GM19452 (cell line): ENCODE data around the gene SYS1.
"Not testable (repeated sequence)": the region's sequence is repeated elsewhere in the genome, so short reads cannot be mapped to it uniquely, and the experiment has no call there.

ENCODE experiments used
- ATAC-seq: cut with Tn5 transposase; IDR thresholded peaks from one replicate; pipeline ENCODE4 v1.9.1; 2021; ENCODE audit not compliant: unreplicated experiment

The SYS1 gene

GRCh38 chr20:45339799-45340198, 23.2 kb upstream of the SYS1 start:
- ATAC-seq, result no peak

GRCh38 chr20:45340236-45340847, 22.6 kb upstream of the SYS1 start:
- ATAC-seq, result no peak

DNA sequence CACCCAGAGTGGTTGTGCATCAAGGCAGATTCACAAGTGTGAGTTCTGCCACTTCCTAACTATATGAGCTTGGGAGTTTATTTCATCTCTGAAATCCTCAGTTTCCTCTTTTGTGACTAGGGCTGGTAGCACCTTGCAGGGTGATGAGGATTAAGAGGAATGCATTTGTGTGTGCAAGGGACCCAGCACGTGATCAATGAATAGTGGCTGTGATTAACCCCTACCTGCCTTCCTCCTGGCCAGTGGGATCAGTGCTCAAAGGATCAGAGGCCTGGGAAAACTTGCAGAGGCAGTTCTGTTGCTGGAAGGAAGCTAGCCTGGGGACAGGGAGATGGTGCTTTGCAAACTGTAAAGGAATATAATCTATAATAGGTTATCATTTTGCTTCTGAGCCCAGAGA, 22.0 kb upstream of the SYS1 start:
- no peak for ATAC-seq

DNA sequence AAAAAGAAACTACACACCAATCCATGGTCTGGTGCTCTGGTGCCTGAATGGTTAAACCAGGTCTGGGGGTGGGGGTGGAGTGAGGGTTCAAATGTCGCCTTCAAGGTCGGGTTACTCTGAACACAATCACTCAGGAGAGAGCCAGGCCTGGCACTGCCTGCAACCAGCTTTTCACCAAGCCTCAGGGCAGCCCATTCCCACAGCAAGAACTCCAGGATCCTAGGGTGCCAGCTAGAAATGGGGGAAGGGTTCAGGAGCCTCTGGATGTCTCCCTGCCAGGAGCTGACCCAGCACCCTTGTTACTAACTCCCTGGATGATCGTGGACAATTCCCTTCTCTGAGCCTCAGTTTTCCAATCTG, 21.4 kb upstream of the SYS1 start:
- no peak for ATAC-seq

GRCh38 chr20:45341939-45342854, 20.8 kb upstream of the SYS1 start:
- no peak for ATAC-seq

GRCh38 chr20:45342855-45343531, 20.0 kb upstream of the SYS1 start:
- no peak for ATAC-seq

DNA sequence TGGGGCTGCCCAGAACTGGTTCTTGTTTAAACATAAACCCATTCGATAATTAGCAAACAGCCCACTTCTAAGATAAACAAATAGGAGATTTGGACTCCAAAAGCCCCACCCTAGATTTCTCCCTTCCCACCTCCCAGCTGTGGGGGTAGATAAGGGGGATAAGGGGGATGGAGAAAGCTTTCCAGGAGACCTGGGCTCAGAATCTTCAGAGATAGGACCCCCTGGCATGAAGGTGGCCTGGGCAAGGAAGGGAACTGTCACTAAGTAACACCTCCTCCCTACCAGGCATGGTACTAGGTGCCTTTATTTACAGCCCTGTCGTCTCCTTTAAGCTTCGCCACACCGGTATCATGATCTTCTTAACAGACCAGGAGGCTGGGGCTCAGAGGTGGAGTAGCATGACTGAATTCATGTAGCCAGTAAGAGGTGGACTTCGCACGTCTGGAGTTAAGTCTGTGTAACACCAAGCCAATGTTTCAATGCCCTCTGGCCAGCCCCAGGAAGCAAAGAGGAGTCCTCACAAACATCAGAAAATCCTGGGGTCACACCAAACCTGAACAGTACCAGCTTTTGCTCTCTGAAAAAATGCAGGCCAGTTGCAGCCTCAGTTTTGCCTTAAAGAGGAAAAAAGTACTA, 19.3 kb upstream of the SYS1 start:
- no peak for ATAC-seq

- no peak for ATAC-seq
Observed at GRCh38 chr20:45344168-45344860, 18.6 kb upstream of the SYS1 start.

GRCh38 chr20:45345104-45345936, 17.6 kb upstream of the SYS1 start:
- no peak for ATAC-seq

DNA sequence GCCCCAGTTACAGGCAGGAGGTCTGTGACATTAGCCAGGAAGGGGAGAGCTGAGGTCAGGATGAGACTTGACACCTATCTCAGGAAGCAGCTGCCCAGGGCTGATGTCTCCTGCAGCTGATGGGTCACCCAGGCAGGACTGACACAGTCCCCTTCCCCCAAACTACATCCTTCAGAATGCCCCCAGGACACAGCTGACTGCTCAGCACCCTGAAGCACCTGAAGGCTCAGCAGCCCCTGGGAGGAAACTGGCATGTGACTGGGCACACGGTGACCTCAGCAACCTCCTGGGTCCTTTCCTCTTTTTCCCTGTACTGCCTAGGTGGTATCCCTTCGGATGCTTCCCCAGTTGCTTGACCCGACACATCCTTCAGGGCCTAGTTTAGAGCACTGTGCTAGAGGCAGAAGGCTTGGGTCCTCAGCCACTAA, 16.7 kb upstream of the SYS1 start:
- ATAC-seq, result no peak

GRCh38 chr20:45346851-45347250, 16.1 kb upstream of the SYS1 start:
- no peak for ATAC-seq

GRCh38 chr20:45347297-45347935, 15.5 kb upstream of the SYS1 start:
- ATAC-seq, result no peak

GRCh38 chr20:45347936-45348778, 14.8 kb upstream of the SYS1 start, which contains the start of gene SDC4:
Gene SDC4, minus strand, starts transcription at chr20:45348424. Its CDS starts 40 bp downstream, at chr20:45348384.
- ATAC-seq, result no peak

GRCh38 chr20:45350217-45350616, 12.7 kb upstream of the SYS1 start:
- ATAC-seq, result no peak

DNA sequence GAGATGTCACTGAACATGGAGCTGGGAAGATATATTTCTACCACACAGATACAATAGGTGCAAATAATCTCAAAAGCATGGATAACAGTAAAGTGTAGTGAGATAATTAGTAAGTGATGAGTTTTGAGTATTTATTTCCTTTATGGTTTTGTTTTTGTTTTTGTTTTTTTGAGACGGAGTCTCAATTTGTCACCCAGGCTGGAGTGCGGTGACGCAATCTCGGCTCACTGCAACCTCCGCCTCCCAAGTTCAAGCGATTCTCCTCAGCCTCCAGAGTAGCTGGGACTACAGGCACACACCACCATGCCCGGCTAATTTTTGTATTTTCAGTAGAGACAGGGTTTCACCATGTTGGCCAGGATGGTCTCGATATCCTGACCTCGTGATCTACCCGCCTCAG, 12.2 kb upstream of the SYS1 start:
- not testable (repeated sequence) for ATAC-seq

- ATAC-seq, result no peak
Observed at GRCh38 chr20:45352729-45353128, 10.2 kb upstream of the SYS1 start.

DNA sequence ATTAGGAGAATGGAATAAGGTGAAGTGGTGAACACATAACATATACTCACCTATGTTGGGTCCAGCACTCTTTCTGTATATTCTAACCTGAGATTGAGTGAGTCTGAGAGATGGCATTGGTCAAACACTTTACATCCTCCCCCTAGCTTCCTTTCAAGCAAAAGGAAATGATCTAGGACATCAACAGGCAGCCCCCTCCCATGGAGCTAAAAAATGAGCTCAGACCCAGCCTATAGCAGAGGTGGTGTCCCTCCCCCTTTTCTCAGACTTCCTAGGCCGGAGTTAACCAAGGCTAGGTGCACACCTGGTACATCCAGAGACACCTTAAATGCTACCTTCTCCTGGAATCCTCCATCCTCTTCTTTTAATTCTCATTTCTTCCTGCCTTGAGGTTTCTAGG, 9.2 kb upstream of the SYS1 start:
- no peak for ATAC-seq

DNA sequence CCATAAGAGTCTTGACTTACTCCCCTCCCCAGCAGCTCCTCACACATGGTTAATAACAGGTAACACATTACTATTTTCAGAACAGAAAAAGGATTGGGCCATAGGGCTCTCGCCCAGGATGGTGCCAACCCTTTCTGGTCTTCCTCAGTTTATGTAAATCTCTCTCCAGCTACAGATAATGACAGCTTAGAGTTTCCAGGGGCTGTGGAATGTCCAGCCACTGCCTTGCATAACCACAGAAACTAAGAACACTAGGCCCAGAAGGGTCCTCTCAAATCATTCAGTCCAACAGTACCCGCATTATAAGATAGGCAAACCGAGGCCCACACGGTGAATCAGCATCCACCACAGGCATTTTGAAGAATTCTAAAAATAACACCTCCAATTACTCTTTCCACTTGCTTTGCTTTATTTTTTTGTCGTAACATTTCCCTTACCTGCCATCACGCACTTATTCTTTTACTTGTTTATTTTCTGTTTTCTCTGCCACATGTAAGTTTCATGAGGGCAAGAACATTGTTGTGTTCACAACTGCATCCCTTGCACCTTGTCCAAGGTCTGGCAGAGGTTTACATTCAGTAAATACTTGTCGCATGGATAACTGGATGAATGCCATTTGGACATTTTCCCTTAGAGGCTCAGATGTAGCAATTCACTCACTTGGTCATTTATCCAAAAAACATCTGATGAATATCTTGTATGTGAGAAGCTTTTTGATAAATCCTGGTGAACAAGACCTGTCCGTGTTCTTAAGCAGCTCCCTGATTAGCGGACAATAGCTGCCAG, 8.3 kb upstream of the SYS1 start:
- ATAC-seq, result no peak
